GM18870 (cell line): ENCODE results near the gene RNF212.

Experiments used
- ATAC-seq: cut with Tn5 transposase; IDR thresholded peaks from one replicate; pipeline ENCODE4 v1.9.1; 2021; ENCODE audit warnings: moderate library complexity; ENCODE audit not compliant: unreplicated experiment

RNF212 gene

DNA sequence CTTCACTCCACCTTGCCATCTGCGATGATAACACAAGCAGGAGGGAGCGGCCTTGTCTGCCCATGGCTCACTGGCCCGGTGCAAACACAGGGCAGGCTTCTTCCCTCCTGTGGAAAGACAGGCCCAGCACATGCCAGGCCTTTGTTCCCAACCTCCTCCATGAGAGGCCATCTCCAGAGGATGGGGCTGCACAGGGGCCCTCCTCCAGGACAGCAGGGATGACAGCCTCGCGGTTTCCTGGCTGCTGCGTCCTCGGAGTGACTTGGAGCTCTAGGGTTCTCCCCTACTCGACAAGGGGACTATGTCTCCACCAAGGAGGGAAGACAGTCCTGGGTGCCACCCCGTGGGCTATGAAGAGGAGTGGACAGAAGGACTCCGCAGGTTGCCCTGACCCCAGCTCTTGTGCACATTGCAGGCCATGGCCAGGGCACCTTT is 21.8 kb downstream of the RNF212 start:
- no peak for ATAC-seq

DNA sequence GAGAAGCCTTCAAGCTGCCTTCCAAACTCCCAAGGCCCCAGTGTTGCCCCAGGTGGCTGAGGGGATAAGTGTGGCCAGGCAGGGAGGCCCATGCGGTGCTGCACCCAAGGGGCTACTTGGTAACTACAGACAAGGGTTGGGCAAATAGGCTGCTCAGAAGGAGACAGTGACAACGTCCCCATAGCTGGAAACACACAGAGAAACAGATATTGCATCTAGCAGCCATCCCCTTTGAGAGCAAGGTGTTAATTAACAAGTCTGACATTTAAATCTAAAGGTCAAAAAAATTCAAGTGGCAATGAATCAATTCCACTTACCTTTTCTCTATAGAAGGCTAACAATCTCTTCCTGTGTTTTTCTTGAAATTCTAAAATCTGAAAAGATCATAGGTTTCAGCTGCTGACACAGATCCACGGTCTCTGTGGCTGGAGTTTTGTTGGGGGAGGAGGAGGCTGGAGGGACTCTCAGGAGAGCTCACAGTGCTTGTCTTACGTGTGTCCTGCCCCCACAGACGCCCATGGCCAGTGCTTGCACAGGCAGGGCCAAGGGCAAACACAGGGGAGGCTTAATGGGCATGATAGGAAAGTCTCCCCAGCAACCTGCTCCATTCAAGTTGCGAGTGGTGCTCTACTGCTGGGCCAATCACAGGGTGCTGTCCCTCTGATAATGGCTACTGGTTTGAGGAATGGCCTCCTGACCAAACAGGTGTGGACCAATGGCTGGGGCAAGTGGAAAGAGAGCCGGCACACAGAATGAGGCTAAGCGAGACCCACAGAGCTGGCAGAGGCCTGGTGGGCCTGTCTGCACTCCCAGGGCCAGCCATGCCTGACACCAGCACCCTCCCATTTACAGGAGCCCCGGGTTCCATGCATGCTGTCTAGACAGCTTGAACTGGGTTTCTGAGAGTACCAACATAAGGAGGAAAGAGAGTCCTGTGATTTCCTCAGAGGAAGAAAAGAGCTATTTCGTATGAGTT is 22.6 kb downstream of the RNF212 start:
- ATAC-seq = no peak

DNA sequence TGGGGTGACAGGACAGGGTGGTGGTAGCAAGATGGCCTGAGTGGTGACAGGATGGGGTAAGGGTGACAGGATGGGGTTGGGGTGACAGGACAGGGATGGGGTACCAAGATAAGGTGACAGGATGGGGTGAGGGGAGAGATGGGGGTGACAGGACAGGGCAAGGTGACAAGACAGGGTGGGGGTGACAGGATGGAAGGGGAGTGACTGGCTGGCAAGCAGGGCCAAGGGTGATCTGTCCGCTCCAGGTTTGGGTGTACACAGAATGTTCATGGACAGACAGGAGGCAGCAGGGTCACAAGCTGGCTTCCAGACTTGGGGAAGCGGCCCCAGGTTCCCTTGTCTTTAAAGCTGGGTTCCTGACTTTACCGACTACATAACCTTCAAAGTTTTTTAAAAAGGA is 23.3 kb downstream of the RNF212 start:
- no peak for ATAC-seq

DNA sequence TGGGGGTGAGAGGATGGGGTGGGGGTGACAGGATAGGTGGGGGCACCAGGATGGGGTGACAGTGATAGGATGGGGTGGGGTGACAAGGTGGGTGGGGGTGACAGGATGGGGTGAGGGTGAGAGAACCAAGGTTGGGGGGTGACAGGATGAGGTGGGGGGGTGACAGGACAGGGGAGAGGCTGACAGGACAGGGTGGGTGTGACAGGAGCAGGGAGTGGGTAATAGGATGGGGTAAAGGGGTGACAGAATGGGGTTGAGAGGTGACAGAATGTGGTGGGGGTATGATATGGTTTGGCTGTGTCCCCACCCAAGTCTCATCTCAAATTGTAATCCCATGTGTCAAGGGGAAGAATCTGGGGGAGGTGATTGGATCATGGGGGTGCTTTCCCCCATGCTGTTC is 26.0 kb downstream of the RNF212 start:
- ATAC-seq = no peak

DNA sequence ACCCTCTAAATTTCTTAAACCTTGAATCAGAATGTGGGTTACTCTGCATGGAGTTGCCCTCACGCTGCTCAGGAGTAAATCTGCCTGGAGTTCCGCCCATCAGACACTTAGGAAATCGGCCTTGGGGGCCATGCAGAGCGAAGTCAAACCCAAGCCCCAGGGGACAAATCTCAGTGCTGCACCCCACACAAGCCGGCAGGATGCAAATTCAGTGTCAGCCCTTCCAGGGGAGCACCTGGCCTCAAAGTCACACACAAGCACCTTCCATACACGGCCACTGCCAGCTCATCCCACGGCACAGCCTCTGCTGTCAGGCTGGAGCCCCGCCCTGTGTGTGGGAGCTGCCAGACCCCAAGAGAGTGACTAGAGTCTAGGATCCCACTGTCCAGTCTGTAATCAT is 27.4 kb downstream of the RNF212 start:
- ATAC-seq = no peak

DNA sequence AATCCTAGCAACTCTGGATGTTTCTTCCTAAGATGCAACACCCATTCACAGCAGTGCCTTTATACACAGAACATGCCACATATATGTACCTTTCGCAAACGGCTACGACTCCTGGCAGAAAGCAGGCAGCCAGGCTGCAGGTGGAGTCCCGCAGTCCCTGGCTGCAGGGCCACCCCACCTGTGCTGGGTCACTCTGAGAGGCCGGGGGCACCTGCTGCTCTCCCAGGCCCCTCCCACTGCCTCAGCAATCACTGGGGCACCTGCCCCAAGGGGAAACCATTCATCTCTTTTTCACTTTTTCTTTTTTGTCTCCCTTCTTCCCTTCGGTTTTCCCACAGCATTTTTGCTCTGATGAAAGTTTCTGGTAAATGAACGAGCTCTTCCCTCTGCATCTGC is 28.0 kb downstream of the RNF212 start:
- no peak for ATAC-seq

DNA sequence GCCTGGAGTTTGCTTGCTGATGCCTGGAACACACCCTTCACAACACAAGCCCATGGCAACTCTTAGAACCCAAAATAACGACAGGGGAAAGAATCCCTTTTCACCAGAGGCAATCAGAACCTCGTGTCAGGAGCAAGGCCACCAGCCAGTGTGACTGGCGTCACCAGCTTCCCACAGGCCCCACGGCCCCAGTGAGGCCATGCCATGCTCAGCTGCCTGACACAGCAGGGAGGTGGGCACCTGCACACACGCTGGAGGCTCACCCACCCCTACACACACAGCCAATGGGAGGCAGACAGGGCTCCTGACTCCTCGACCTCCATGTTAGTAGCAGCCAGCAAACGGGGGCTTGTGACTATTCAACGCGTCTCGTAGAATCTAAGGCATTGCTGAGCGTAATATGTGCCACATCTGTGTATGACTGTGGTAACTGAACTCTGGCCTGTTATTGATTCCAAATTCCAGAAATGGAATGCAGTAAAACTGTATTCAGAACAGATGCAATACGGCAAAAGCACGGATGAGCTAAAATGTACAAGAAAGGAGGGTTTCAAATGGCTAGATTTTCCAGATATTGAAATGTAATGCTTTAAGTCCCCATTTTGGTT is 28.5 kb downstream of the RNF212 start:
- ATAC-seq = no peak

DNA sequence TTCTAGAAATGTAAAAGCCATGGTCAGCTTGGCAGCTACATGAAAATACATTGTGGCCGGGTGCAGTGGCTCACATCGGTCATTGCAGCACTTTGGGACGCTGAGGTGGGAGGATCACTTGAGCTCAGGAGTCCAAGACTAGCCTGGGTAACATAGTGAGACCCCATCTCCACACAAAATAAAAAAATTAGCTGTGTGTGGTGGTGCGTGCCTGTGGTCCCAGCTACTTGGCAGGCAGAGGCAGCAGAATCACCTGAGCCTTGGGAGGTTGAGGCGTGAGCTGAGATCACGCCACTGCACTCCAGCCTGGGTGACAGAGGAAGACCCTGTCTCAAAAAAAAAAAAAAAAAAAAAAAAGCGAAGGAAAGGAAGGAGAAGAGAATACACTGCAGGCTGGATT is 29.0 kb downstream of the RNF212 start:
- no peak for ATAC-seq

DNA sequence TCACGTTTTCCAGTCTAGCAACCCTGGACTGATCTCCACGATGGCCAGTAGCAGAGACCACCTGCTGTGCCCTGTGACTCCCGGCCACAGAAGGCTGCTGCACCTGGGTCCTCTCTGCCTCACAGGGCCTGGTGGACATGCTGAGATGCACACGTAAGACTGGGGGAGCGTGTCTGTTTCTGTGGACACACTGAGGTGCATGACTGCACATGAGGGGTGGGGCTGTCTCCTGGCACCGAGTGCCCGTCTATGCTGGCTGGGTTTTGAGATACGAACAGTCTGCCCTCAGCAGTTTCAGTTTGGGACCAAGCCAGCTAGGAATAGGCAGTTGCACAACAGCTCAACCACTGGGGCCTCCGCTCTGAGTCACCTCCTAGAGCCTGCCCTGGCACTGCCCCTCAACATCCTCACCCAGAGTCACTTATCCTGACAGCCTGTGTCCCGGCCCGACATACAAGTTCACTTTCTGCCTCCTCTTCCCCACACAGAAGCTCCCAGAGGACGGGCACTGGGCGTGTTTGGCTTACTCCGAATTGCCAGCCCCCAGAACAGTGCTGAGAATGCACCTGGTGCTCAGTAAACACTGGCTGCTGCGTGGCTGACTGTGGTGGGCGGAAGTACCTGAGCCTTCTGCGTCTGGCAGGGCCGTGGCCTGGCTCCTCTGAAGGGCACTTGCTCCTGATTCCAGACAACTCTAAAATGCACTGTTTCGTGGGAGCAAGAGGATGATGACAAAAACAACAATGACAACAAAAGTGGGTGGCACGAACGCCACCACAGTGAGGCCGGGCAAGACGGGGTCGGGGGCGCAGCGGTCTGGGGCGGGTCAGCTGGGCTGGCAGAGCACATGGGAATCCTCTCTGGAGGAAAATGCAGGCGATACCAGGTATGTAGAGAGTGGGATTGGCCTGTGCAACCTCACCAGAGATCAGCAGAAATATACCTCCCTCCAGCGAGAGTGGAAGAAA is 30.9 kb downstream of the RNF212 start:
- no peak for ATAC-seq

DNA sequence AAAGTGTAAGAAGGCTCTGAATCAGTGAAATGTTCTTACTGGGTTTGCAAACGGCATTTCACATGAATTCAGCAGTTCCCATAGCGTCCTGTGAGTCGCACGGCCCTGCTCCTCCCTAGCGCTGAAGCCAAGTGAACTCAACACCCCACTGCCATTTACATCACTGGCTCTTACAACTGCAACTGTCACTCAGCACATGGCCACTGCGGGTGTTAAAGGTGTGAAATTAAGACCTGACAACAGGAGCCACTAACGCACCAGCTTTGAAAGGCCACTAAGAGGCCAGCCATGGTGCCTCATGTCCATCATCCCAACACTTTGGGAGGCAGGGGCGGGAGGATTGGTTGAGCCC is 31.7 kb downstream of the RNF212 start:
- no peak for ATAC-seq

DNA sequence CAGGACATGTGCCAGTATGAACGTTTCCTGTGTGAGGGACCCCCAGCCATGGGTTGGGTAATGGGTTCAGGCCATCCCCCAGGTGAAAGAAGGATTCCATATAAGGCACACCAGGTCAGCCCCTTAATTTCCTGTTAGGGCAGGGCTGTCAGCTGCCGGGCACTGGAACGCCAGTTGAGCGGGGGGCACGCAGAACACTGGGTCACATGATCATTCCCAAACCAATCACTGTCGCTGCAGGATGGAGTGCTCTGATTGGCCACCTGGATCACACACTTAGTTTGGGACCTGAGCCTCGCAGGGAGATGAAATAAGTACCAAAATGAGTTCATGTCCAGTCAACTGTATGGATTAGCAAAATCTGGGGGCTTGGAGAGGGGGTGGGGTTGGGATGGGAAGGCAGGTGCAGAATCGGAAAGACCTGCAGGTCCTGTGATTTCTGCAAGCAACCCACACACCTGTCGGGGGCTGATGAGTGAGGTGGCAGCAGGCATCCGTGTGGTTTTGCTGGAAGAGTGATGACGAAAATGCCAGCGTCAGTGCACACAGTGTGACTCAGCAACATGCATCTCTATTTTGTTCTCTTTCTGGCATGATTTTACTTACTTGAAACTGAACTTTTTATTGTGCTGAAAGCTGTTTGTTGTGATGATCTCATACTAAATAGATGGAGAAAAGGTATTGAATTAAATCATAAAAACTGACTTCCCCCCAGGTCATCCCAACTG is 32.2 kb downstream of the RNF212 start:
- no peak for ATAC-seq

DNA sequence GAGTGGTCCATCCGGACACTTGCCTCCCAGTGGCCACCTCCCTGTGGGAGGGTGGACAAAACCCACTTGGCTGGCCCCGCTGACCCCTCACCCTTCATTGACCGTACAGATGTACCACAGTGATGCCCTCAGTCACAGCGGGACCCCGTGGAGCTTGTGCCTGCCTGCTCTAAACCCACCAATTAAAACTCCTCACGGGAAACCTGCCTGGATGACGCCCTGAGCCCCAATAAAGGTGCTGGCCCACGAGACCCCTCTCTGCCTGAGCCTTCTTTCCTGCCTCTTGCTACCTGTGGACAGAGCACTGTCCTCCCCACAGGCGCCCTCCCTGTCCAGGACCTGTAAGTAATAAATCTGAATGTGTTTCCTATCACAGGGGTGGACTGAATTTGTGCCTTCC is 32.9 kb downstream of the RNF212 start:
- no peak for ATAC-seq

DNA sequence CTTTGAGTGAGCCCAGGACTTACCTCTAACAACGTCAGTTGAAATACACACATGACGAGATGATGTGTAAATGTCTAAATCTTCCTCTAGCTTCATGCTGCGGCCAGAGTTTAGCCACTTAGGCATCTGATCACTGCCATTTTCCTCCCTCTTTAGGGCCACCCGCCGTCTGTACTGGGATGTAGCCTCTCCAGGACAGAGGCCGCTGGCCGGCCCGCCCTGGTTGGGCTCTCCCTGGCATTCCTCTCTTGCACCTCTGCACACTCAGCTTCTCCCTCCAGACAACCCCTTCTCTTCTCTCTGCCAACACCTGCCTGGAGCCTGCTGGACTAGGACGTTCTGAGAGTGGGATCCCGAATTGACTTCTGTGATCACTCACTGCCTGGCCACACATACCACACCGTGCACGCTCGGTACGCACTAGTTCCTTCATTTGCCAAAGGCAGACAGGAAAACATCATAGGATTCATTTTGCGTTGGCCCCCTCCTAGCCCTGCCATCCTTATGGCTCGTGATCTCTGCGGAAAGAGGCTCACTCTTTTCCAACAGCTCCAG is 33.6 kb downstream of the RNF212 start:
- ATAC-seq = no peak

DNA sequence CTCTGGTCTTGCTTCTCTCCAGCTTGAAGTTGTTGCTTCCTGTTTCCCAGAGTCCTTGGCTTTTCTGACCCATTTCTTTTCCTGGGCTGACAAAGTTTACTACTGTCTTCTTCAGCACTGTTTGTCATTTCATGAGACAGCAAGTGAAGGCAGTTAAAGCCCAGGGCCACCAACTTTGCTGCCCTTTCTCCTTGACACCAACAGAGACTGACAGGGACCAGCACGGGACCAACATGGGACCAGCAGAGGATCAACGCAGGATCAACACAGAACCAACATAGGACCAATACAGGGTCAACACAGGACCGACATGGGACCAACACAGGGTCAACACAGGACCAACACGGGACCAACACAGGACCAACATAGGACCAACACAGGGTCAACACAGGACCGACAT is 34.9 kb downstream of the RNF212 start:
- ATAC-seq = no peak

DNA sequence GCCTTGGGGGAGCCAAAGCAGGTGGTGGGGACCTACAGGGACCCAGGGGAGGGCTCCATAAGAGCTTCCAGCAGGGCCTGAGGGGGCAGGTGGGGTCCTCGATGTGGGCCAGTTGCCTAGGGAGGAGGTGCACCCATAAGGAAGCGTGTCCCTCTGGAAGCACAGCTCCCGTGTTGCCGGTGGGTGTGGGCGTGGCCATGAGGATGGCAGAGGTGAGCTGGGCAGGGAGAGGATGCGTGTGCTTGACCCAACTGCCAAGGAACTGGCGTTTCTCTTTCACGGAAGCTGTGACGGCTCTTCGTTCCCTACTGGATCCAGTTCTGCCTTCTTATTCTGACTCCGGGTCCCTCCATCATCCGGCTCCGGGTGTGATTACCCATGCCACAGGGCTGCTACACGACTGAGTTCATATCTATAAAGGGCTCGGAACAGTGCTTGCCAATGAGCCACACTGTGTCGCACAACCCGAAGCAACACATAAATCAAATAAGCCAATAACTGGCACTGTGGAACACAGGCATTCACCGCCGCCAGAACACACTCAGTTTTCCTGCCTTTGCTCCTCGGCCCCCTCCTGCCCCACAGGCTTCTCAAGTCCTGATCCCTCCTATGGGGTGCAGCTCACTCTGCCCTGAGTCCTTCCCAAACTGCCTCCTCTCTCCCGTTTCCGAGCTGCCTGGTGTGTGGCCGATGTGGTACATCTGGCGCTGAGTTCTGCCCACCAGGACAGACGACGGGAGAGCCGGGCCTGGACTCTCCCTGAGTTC is 35.5 kb downstream of the RNF212 start:
- no peak for ATAC-seq

DNA sequence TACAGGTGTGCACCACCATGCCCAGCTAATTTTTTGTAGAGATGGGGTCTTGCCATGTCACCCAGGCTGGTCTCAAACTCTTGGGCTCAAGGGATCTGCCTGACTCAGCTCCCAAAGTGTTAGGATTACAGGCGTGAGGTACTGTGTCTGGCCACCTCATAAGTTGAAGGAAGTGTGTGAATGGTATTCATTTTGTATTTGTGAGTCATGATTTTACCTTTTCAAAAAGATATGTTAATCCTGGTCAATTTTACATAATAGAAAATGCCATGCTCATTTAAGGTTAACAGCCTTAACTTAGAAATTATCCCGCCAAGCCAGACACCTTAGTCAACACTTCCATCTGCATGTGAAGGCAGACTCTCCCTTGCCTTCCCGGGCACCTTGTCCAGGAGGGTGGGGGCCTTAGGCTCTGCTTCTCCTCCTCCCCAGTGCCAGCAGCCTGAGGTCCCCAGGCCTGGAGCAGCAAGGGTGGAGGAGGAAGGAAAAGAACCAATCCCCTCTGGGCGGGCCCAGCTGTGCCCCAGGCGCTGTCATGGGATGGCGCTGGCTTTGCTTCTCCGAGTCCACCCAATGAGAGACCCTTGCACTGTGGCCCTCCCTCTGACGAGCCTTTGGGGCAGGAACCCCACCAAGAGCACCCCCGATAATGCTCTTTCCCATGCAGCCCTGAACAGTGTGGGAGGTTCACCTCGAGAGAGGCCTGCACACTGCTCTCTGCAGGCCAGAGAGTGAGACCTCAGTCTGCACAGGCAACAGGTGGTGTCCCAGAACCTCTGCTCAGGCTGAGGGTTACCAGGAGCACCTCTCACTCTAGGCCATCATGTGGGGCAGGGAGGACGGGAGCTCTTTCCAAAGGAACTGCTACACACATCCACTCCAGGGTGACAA is 37.3 kb downstream of the RNF212 start:
- no peak for ATAC-seq

DNA sequence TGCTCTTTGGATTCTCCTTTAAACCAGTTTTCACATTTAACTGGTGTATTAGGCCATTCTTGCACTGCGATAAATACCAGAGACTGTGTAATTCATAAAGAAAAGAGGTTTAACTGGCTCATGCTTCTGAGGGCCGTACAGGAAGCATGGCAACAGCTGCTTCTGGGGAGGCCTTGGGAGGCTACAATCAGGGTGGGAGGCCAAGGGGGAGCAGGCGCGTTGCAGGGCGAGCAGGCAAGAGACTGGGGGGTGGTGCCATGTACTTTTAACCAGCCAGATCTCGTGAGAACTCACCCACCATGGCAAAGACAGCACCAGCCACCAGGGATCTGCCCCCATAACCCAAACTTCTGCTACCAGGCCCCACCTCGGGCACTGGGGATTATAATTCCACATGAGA is 38.1 kb downstream of the RNF212 start:
- ATAC-seq = no peak

DNA sequence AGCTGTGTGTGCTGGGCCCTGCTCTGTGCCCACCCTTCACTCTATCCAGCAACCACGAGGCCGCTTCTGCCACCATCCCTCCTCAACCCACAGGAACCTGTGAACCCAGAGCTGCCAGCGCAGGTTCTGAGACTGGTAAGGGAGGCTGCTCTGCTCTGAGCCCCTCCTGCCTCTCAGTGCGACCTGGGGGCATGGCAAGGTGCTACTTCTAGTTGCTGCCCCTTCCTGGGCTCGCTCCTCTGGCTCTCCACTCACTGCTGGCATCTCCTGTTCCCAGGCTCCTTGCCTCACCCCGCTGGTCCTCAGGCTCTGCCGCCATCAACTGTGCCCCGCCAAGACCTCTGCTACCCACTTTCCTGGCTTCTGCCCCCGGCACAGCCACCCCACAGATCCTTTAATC is 39.3 kb downstream of the RNF212 start:
- ATAC-seq = no peak
